NCI-H524 (cell line): ENCODE measurements around the gene CHEK1.
"Not testable (repeated sequence)": the region's sequence is repeated elsewhere in the genome, so short reads cannot be mapped to it uniquely, and the experiment has no call there.

ENCODE experiments used
- DNase-seq, 2 experiments: peaks; one replicate each; lab custom pipeline; 2025; lab: John Stamatoyannopoulos, UW

Gene CHEK1

DNA sequence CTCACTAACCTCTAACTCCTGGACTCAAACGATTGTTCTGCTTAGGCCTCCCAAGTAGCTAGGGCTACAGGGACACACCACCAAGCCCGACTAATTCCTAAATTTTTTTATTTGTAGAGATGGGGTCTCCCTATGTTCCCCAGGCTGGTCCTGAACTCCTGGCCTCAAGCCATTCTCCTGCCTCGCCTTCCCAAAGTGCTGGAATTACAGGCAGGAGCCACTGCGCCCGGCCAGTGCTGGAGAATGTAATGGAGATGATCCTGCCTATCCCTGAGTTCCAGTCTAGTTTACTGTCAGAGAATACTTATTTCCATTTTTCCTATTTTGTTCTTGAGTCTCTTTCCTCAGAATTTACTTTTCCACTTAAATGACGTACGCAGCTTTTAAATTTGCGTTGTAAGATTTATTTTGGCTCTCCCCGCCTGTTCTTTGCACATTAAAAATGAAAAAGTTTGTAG, at the start of gene CHEK1:
Gene CHEK1, plus strand, starts transcription at position 408 of the 458 bp plus-strand sequence. CDS start 1,606 bp downstream, outside the sequence.
- DNase-seq: no peak

DNA sequence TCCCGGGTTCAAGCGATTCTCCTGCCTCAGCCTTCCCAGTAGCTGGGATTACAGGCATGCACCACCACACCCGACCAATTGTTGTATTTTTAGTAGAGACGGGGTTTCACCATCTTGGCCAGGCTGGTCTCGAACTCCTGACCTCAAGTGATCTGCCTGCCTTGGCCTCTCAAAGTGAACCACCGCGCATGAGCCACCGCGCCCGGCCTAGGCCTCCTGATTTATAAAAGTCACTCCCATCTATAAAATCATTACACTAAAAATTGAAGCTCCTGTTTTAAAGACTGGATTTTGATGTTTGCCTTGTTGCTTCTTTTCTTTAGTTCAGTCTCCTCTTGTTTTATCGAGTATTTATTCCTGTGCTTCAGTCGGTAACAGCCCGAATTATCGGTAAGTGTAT, 47.8 kb upstream of the CHEK1 start:
- DNase-seq: not testable (repeated sequence)

DNA sequence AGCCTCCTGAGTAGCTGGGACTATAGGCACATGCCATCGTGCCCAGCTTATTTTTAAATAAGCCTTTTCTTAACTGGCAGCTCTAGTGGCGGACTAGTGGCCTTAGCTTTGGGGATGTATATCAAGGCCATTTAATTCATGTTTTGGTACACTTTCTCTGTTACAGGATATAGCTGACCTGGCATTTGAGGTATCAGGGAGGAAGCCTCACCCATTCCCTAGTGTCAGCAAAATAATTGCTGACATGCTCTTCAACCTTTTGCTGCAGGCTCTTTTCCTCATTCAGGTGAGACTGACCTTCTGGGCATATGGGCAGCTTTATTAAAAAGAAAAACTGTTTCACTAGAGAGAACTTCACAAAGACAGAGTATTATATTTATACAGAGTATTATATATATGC, 46.2 kb upstream of the CHEK1 start:
- no peak for DNase-seq

DNA sequence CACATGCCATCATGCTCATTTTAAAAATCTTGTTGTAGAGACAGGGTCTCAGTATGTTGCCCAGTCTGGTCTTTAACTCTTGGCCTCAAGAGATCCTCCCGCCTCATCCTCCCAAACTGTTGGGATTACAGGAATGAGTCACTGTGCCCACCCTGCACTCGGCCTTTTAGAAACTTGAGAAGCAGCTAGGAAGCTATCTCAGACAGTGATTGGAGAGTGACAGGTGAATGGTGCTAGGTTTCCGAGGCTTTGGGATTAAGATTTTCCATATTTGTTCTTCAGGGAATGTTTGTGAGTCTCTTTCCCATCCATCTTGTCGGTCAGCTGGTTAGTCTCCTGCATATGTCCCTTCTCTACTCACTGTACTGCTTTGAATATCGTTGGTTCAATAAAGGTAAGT, 45.2 kb upstream of the CHEK1 start:
- DNase-seq: no peak

DNA sequence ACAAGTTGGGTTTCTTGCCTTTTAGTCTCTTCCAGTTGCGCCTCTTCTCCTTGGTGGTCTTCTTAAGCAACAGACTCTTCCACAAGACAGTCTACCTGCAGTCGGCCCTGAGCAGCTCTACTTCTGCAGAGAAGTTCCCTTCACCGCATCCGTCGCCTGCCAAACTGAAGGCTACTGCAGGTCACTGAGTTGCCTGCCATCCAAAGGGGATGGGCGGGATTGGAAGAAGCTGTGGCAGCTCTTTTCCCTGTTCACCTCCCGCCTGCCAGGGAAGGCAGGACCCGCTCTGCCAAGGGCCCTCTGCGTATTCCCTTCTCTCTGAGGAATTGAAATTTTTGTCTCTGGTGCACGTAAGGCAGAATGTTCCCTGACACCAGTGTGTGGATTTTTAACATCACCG, 41.5 kb upstream of the CHEK1 start:
- no peak for DNase-seq

DNA sequence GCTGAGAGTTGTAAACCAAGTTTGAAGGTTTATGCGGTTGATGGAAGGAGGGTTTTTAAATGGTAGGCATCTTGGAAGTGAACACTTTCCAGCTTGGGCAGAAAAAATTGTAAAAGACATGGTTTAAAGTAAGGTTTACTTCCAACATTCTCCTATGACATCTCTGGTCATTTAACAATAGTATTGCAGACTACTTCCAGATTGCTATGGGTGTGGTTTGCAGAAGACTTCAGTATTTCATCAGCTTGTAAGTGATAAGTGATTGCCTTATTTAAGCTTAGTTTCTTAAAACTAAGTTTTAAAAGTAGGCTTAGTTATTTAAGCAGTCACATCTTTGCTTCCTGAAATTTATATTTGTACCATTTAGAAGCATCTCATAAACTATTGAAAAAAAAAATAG, 39.5 kb upstream of the CHEK1 start:
- DNase-seq: no peak

DNA sequence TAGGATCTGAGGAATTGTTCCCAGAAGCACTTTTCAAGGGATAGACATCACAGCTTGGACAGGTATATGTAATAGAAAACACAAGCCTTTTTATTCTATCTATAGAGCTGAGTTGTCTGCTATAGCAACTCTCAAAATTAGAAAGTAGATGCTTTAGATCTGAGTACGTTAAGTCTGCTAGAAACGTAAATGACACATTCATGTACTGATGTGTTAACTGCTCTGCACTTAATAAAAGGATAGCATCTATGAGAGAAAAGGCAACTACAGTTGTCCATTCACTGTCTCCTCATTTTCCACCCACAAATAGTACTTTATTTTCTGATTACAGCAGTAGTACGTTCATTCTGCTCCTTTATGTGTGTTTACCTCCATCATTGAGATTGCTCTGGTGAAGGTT, 38.3 kb upstream of the CHEK1 start:
- no peak for DNase-seq

DNA sequence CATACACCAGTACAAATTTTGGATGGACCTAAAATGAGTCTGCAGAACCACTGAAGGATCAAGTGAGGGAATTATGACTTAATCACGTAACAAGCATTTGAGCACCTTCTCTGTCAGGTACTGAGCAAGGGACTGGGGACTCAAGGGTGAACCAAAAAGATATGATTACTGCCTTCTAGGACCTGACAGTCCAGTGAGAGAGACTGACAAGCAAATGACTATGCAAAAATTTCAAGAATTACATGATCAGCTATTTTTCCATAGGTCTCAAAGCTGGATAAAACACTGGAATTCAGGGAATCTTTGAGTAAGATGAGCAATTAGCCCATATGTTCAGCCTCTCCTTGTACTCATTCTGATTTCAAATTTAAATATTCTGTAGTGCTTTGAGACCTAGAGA, 37.5 kb upstream of the CHEK1 start:
- no peak for DNase-seq

DNA sequence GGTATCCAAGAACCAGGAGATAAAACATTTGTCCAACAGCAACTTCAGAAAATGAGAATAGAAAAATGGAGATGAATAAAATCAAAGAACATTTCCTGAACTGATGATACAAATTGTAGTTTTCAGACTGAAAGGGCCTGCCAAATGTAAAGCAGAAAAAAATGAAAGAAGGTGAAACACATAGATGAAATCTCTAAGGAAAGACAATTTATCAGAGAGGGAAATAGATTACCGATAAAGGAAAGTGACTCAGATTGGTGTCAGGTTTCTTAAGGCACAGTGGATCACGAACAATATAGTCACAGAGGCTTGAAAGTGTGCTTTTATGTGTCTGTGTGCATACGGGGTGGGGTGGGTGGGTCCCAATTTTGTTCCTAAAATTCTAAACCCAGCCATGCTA, 36.5 kb upstream of the CHEK1 start:
- no peak for DNase-seq

DNA sequence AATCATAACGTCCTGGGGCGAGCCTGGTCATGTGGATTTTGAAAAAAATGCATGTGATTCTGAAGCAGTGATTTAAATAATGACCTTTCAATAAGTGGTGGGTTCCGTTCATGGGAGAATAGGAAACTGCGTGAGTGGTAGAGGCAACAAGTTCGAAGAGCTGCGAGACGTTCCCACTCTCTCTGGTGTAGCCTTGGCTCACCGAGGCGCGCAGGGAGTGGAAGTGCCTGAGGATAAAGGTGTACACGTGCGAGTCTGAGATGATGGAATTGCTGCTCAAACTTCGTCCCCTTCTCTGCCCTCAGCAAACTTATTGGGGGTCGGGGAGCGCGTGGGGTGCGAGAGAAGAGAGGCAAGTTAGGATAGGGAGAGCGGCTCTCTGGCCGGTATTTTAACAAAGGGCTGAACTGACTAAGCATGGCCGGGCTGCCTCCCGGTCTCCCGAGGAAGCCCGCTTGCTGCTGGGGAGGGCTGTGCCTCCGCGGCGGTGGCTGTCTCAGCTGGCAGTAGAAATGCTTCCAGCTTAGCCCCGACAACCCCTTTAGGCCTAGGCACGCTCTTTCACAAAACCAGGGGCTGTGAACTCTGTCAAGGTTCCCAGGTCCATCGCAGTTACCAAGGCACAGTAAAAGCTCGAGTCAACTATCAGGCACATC, 33.2 kb upstream of the CHEK1 start:
- no peak for DNase-seq

DNA sequence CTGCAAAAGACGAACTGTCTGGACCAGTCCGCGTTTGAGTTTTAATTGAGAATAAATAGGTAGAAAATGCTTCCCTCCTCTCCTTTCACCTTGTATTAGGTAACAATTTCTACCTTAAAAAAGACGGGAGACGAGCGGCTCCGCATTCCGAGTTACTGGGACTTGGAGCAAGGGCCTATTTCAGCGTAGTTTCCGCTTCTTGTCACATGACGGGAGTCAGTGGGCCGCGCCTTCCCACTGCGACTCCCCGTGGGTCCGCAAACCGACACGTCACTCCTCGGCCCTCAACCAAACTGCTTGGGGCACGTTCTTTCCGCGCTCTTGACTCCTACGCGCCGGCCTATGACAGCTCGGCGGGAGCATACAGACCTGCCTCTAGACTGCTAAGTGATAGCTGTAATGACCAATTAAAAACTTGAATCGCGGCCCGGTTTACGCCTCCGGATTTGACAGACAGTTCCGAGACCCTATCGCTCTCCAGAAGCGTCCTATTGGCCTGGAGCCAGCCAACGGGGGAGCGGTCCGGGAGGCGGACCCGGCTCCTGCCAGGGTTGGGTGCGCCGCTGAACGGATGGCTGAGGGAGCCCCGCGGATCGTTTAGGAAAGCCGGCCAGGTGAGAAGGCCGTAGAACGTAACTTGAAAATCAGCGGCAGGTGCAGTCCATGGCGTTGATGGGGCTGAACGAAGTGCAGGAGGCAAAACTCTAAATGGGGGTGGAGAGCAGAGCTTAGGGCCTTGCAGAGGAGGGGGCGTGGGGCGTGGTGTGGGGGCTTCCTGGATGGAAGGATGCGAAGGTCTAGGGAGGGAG, 32.5 kb upstream of the CHEK1 start, which contains the start of gene STT3A:
Gene STT3A, plus strand, starts transcription at position 548 of the 809 bp plus-strand sequence. CDS start 3,064 bp downstream, outside the sequence.
- peak; percentile 97 to 99 for DNase-seq

DNA sequence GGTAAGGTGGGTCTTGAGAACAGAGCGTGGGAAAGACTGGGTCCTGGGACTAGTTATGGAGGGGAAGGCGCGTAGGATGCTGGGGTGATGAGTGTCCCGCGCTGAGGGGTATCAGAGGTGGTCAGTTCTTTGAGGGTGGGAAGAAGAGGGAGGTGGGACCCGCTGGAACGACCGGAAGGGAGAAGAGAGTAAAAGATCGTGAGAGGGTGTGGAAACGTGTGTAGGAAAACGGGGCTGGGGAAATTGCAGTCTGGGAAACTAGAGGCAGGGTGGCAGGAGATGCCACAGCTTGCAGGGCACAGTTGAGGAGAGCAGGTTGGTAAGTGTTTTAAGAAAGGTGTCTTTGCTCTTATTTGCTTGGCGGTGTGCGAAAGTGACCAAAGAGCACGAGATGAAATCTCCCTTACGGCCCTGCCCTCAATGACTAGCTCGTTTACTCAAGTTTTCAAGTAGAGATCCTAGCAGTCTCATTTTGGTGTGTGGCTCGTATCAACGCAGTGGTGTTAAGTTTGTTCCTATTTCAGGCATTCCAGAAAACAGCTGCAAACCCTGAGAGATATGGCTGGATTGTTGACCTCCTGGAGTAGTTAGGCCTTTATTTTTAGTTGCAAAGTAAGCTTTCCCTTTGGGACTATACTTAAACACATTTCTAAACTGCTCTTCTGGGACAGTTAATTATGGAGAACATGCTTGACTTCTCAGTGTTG, 31.7 kb upstream of the CHEK1 start:
- DNase-seq: peak in 1 of 2 experiments; percentile 52

DNA sequence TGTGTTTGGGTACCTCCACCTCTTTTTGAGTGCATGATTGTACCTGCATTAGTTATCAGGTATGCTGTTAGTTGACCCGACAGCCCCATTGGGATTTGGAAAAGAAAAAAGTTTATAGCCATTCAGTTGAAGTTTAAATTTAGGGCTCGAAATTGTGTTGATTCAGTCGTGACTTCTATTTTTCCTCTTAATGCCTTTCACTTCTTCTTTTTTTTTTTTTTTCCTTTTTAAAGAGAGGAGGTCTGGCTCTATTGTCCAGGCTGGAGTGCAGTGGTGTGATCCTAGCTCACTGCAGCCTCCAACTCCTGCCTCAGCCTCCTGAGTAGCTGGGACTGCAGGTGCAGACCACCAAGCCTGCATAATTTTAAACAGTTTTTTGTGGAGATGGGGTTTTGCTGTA, 30.0 kb upstream of the CHEK1 start:
- DNase-seq: no peak

DNA sequence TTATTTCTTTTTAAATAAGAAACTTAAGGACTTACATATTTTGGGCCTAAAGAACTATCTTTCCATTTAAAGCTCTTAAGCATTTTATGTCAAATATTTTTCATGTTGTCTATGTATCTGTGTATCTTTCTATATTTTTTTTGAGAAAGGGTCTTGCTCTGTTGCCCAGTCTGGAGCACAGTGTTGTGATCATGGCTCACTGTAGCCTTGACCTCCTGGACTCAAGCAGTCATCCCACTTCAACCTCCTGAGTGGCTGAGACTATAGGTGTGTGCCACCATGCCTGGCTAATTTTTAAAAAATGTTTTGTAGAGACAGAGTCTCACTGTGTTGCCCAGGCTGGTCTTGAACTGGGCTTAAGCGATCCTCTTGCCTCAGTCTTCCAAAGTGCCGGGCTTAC, 24.3 kb upstream of the CHEK1 start:
- DNase-seq: no peak

DNA sequence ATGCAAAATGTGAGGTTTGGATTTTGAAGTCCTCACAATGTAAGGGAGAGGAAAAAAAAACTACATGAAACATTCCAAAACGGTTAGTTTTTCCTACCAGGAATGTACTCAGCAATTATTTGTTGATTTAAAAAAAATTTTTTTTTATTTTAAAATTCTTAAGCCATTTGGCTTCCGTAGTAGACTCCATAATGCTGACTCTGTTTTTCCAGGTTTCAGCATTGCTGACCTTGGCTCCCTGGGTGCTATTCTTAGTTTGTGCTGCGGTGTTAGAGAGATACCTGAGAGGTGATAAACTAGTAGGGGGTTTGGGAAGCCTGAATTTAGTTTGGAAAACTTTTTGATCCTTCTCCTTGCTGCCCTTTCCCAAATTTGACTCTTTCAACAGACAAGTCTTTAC, 21.8 kb upstream of the CHEK1 start:
- DNase-seq: no peak

DNA sequence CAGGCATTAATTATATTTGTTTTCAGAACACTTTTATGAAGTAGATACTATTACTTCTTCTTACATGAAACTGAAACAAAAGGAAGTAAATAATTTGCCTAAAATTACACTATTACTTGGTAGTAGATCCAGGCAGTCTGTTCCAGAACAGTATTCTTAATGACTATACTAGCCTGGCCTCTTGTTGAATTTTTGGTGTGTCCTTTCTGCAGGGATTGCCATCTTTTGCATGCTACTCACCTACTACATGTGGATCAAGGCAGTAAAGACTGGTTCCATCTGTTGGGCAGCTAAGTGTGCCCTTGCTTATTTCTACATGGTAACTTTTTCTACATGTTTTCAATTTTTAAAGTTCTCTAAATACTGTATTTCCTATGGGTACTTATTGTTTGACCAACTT, 19.5 kb upstream of the CHEK1 start:
- no peak for DNase-seq

DNA sequence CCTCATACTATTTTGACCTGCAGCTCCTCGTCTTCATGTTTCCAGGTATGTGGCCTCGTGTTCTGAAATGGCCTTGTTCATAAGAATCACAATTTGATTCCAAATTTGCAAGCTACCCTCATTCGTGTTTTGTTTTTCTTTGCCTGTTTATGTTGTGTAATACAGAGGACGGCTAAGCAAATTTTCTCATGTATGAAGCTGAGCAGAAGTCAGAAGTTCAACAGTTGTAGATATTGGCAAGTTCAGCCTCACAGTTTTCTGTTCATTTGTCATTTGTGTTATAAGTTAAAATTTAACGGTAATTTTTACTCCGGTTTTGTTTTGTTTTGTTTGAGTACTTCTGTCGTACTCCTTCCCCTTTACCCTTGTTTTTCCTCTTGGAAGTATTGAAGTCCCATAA, 15.4 kb upstream of the CHEK1 start:
- no peak for DNase-seq

DNA sequence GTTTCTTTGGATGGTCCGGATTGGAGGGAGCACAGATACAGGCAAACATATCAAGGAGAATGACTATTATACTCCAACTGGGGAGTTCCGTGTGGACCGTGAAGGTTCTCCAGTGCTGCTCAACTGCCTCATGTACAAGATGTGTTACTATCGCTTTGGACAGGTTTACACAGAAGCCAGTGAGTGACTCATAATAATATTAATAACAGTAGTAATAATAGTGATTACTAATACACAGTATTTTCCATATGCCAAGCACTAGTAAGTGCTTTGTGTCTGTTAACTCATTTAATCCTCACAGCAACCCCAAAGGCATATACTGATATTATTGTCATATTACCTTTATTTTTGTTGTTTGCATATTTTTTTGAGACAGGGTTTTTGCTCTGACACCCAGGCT, 6.6 kb upstream of the CHEK1 start:
- DNase-seq: no peak

DNA sequence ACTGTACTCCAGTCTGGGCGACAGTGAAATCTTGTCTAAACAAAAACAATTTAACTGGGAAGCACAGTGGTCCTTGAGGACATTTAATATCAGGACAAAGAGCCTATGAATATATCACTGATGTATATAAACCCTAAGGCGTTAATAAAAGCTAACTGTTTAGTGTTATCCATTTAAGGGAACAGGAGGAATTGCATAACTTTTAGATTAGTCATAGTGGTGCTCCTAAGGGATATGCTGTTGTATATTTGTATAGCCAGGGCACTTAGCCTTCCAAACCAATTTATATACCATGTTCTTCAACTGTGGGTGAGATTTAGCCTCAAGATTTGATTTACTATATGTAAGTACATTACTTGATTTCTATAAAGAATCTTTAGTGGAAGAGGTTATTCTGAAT, 3.0 kb upstream of the CHEK1 start:
- no peak for DNase-seq

DNA sequence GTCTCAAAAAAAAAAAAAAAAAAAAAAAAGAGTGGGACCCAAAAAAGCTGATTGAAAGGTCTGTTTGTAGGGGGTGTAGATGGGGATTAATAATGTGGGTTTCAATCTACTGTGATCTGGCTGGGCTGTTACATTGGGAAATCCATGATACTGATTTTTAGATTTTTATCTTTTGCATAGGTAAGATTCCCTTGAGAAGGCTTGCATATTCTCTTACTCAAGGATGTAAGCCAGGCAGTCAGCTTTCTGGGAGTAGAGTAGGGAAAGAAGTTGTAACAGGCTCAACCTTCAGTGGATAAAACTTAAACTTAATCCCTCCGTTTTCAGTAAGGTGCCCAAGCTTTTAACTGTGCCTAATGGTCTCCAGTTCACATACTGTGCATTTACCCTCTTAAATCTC, 1.9 kb upstream of the CHEK1 start:
- no peak for DNase-seq

DNA sequence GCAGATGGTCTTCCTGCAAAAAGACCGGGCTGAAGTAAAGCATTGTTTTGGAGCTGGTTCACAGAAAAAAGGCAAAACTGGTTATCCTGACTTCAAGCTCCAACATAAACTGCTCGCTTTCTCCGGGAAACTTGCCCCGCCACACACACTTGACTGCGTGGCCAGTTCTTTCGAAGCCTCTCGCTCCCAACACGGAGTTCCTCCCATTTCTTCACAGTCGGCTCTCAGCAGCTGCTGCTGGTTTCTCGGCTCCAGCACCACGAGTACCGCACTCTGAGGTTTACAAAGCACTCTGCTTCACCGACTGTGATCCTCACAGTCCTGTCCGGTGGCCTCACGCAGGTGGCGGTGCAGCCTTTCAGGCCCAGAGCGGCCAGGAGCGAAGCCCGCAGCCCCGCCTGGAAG, 264 bp downstream of the CHEK1 start:
- peak in 1 of 2 experiments; percentile 64 for DNase-seq

DNA sequence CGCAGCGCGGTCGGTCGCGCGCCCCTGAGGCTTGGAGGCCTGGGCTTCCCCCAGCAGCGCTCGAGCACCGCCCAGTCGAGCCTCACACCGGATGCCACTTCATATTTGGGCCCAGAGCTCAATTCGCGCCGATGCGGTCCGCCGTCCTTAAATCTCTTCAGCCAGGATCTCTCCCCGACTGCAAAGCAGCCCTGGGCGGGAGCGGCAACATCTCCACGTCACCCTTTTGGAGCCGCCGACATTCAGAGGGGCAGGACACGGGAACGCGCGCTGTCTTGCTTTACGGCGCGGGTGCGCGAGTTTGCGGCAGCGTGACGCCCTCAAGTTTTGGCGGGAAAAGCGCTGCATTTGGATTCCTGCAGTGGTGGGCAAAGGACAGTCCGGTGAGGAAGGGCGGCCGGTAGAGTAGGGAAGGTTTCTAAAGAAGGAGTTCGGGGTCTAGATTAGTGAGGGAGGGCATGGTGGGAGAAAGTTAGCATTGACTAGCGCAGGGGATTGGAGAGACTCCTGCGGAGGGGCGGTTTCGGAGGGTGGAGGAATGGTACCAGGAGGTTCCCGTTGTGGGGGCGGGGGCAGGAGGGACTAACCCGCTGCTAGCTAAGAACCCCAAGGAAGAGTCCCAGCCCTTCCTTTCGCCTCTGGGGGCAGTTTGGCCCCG, 796 bp downstream of the CHEK1 start:
- peak; percentile 91 to 97 for DNase-seq
